GM23338 (cell line): ENCODE data around the gene CES2. TPM values are rescaled to one million over a fixed set of nuclear protein-coding genes. Genes with fewer than 3 reads are reported as not detected.

Experiments used
- ATAC-seq: fragments of 200-7000 bp; cut with Tn5 transposase; 3 replicates; pipeline ENCODE4 v1.9.1; 2020
- DNase-seq: peaks from one replicate; pipeline ENCODE4 v3.0.0-alpha.2; 2015; ENCODE audit warnings: low spot score
- H2AFZ ChIP-seq: fragments of 200-600 bp; sonication (generic); 2 replicates; pipeline ENCODE4 v1.8.0; 2016; ENCODE audit warnings: antibody characterized with exemption, mild to moderate bottlenecking, moderate library complexity
- H3F3A ChIP-seq: fragments of 200-600 bp; sonication (generic); replicated peaks from 2 replicates; pipeline ENCODE4 v1.8.0; 2017; ENCODE audit warnings: antibody characterized with exemption, mixed run types, low read depth
- H3K27ac ChIP-seq: fragments of 200-600 bp; sonication (generic); 2 replicates; pipeline ENCODE4 v1.6.1; 2016; ENCODE audit warnings: low read depth
- H3K27me3 ChIP-seq: fragments of 200-600 bp; sonication (generic); 2 replicates; pipeline ENCODE4 v1.8.0; 2016; ENCODE audit warnings: mild to moderate bottlenecking, mixed run types, moderate library complexity; ENCODE audit not compliant: insufficient read depth
- H3K36me3 ChIP-seq: fragments of 200-600 bp; sonication (generic); 2 replicates; pipeline ENCODE4 v1.8.0; 2016; ENCODE audit warnings: mild to moderate bottlenecking; ENCODE audit not compliant: insufficient read depth
- H3K4me1 ChIP-seq: fragments of 200-600 bp; sonication (generic); 2 replicates; pipeline ENCODE4 v1.8.0; 2016; ENCODE audit warnings: mild to moderate bottlenecking, moderate library complexity; ENCODE audit not compliant: insufficient read depth
- H3K4me2 ChIP-seq: fragments of 200-600 bp; sonication (generic); 2 replicates; pipeline ENCODE4 v1.7.1; 2017; ENCODE audit warnings: mixed run types
- H3K4me3 ChIP-seq: fragments of 200-600 bp; sonication (generic); 2 replicates; pipeline ENCODE4 v1.6.1; 2016; ENCODE audit warnings: mixed run types
- H3K79me2 ChIP-seq: fragments of 200-600 bp; sonication (generic); replicated peaks from 2 replicates; pipeline ENCODE4 v1.8.0; 2017; ENCODE audit warnings: mild to moderate bottlenecking; ENCODE audit not compliant: insufficient read depth
- H3K9me2 ChIP-seq: fragments of 200-600 bp; sonication (generic); 2 replicates; pipeline ENCODE4 v1.8.0; 2017; ENCODE audit not compliant: insufficient read depth
- H4K20me1 ChIP-seq: fragments of 200-600 bp; sonication (generic); replicated peaks from 2 replicates; pipeline ENCODE4 v1.8.0; 2017; ENCODE audit warnings: mild to moderate bottlenecking; ENCODE audit not compliant: insufficient read depth
- H3K27ac Mint-ChIP-seq: 2 replicates; pipeline ENCODE4 v1.8.0; 2020; ENCODE audit warnings: inconsistent platforms, mild to moderate bottlenecking, moderate library complexity, mixed read lengths
- H3K27me3 Mint-ChIP-seq: 3 replicates; pipeline ENCODE4 v1.8.0; 2022; ENCODE audit warnings: low read depth, mild to moderate bottlenecking, moderate library complexity, mixed read lengths, inconsistent platforms; ENCODE audit not compliant: insufficient read depth, poor library complexity
- H3K36me3 Mint-ChIP-seq: 3 replicates; pipeline ENCODE4 v1.8.0; 2021; ENCODE audit warnings: low read depth, mild to moderate bottlenecking, inconsistent platforms, moderate library complexity, mixed read lengths
- H3K4me1 Mint-ChIP-seq: 3 replicates; pipeline ENCODE4 v1.8.0; 2020; ENCODE audit warnings: mild to moderate bottlenecking, inconsistent platforms, mixed read lengths
- H3K4me3 Mint-ChIP-seq: 3 replicates; pipeline ENCODE4 v1.8.0; 2021; ENCODE audit warnings: moderate library complexity, mild to moderate bottlenecking, inconsistent platforms, mixed read lengths
- H3K9me3 Mint-ChIP-seq: 3 replicates; pipeline ENCODE4 v1.8.0; 2020; ENCODE audit warnings: moderate library complexity, mild to moderate bottlenecking, inconsistent platforms, mixed read lengths
- CREB1 ChIP-seq: fragments of 250-450 bp; sonication (Bioruptor Pico); IDR thresholded peaks from 2 replicates; pipeline ENCODE4 v1.5.0; 2020; ENCODE audit warnings: low read depth, mild to moderate bottlenecking, moderate library complexity
- EZH2phosphoT487 ChIP-seq: fragments of 200-600 bp; sonication (generic); IDR thresholded peaks from one replicate; pipeline ENCODE4 v1.8.1; 2018; ENCODE audit warnings: antibody characterized with exemption; ENCODE audit not compliant: unreplicated experiment
- JUNB ChIP-seq: IDR thresholded peaks from one replicate; pipeline ENCODE4 v1.6.1; 2016; ENCODE audit warnings: antibody characterized with exemption; ENCODE audit not compliant: unreplicated experiment
- NANOG ChIP-seq: IDR thresholded peaks from 2 replicates; pipeline ENCODE4 v1.6.1; 2016; ENCODE audit warnings: antibody characterized with exemption, borderline replicate concordance
- STAT1 ChIP-seq: IDR thresholded peaks from one replicate; pipeline ENCODE4 v1.6.1; 2016; ENCODE audit warnings: antibody characterized with exemption; ENCODE audit not compliant: unreplicated experiment
- ZNF114 ChIP-seq: fragments of 250-450 bp; sonication (Bioruptor Pico); IDR thresholded peaks from 2 replicates; pipeline ENCODE4 v1.5.0; 2020; ENCODE audit warnings: mild to moderate bottlenecking, moderate library complexity
- ZNF331 ChIP-seq: fragments of 250-450 bp; sonication (Bioruptor Pico); IDR thresholded peaks from 2 replicates; pipeline ENCODE4 v1.5.0; 2020; ENCODE audit warnings: low read depth, mild to moderate bottlenecking, moderate library complexity
- polyA plus RNA-seq: library from polyadenylated mRNA; unstranded; fragments of >200 nt; fragmentation: Nextera tagmentation; extraction: Ambion mirVana; gene quantifications from 2 replicates; pipeline ENCODE4 v1.2.1, GENCODE V29; 2016
- total RNA-seq: library from RNA; depleted of rRNA; stranded (reverse); fragments of >200 nt; shearing (Covaris generic); gene quantifications from 2 replicates; pipeline ENCODE4 v1.2.3, GENCODE V29; 2014
- TF ChIP-seq, protein P1 (sequence below): IDR thresholded peaks from 2 replicates; pipeline ENCODE4 v1.6.1; 2016; ENCODE audit warnings: antibody characterized with exemption
- TF ChIP-seq, protein P2 (sequence below), 2 experiments: fragments of 200-600 bp in 1 of 2; sonication (generic) in 1 of 2; conservative IDR thresholded peaks; 2 replicates each; pipeline versions ENCODE4 v1.5.1 to v1.6.1; 2016 to 2017; ENCODE audit warnings: antibody characterized with exemption in 2 of 2, low read depth in 2 of 2, mild to moderate bottlenecking in 2 of 2, moderate library complexity in 1 of 2
- TF ChIP-seq, protein P3 (sequence below): IDR thresholded peaks from one replicate; pipeline ENCODE4 v1.6.1; 2018; ENCODE audit warnings: antibody characterized with exemption; ENCODE audit not compliant: unreplicated experiment
- TF ChIP-seq, protein P4 (sequence below): fragments of 250-450 bp; sonication (Bioruptor Pico); IDR thresholded peaks from 2 replicates; pipeline ENCODE4 v1.5.0; 2020; ENCODE audit warnings: mild to moderate bottlenecking, moderate library complexity

The CES2 gene
- total and polyA plus RNA-seq, 2 experiments from 2014 or later = 5.0 to 9.3 TPM

DNA sequence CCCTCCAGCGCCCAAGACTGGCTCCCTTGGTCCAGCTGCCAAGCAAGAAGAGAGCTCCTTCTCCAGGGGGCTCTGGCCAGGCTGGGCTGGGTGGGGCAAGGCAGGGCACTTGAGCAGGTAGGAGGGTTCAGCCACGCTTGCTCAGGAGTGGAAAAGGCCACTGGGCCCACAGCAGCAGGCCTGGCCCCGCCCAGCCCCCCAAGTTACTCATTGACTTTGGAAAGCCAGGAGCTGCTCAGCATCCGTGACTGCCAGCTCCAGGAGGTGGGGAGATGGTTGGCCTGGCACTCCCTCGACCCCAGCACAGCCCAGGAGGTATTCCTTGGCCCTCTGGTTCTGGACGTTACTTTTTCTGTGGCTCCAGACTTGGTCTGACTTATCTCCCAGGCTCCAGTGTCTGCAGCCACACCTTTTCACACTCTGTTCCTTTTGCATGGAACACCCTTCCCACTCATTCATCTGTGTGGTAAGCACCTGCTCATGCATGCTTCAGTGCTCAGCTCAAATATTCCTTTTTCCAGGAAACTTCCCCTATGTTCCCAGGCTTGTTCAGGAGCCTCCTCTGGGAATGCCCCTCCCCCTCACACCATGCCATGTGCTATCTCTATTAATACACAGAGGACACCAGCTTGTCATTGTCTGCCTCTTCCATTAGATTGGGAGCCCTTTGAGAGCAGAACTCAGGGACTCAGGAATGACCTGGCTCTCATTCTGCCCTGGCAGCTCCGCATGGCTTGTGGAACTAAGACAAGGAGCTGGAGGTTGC, 16.3 kb upstream of the CES2 start, which contains the start of gene CDH16:
TSS of gene CDH16 (minus strand) at position 83 of the 766 bp plus-strand sequence. CDS start 820 bp downstream, outside the sequence.
- Histone ChIP-seq H3F3A (no peaks in the 10 kb centered on the region), H2AFZ (no peak within 1 kb of the TSS), H3K79me2 (no peaks in the 10 kb centered on the region), H3K27ac (no peak within 1 kb of the TSS), H3K9me2 (no peaks in the 10 kb centered on the region), H4K20me1 (no peaks in the 10 kb centered on the region), H3K4me2 (no peak within 1 kb of the TSS), H3K4me3 (no peak within 1 kb of the TSS), H3K36me3 (no peaks in the 10 kb centered on the region), H3K4me1 (no peaks in the 10 kb centered on the region), H3K27me3 (peaks cover 12% of the 10 kb centered on the region)
- H3K4me3 Mint-ChIP-seq = no peak within 1 kb of the TSS
- no peaks in the 10 kb centered on the region; the same call in 2 of the 3 replicates for H3K4me1 Mint-ChIP-seq
- H3K9me3 Mint-ChIP-seq = no peaks in the 10 kb centered on the region
- no peak within 1 kb of the TSS for H3K27ac Mint-ChIP-seq
- H3K36me3 Mint-ChIP-seq = no peaks in the 10 kb centered on the region
- TF ChIP-seq ZNF331 (CRISPR knock-in tag) (no peak), NANOG (no peak), ZNF114 (CRISPR knock-in tag) (no peak), EZH2phosphoT487 (no peak), STAT1 (no peak), JUNB (no peak), CREB1 (no peak)
- TF ChIP-seq, protein P1, sequence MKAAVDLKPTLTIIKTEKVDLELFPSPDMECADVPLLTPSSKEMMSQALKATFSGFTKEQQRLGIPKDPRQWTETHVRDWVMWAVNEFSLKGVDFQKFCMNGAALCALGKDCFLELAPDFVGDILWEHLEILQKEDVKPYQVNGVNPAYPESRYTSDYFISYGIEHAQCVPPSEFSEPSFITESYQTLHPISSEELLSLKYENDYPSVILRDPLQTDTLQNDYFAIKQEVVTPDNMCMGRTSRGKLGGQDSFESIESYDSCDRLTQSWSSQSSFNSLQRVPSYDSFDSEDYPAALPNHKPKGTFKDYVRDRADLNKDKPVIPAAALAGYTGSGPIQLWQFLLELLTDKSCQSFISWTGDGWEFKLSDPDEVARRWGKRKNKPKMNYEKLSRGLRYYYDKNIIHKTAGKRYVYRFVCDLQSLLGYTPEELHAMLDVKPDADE = no peak
- TF ChIP-seq, protein P2, sequence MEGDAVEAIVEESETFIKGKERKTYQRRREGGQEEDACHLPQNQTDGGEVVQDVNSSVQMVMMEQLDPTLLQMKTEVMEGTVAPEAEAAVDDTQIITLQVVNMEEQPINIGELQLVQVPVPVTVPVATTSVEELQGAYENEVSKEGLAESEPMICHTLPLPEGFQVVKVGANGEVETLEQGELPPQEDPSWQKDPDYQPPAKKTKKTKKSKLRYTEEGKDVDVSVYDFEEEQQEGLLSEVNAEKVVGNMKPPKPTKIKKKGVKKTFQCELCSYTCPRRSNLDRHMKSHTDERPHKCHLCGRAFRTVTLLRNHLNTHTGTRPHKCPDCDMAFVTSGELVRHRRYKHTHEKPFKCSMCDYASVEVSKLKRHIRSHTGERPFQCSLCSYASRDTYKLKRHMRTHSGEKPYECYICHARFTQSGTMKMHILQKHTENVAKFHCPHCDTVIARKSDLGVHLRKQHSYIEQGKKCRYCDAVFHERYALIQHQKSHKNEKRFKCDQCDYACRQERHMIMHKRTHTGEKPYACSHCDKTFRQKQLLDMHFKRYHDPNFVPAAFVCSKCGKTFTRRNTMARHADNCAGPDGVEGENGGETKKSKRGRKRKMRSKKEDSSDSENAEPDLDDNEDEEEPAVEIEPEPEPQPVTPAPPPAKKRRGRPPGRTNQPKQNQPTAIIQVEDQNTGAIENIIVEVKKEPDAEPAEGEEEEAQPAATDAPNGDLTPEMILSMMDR (conservative IDR thresholded peaks at IDR 0.05; ENCODE audit: low read depth in 2 of 2) = no peak
- TF ChIP-seq, protein P3, sequence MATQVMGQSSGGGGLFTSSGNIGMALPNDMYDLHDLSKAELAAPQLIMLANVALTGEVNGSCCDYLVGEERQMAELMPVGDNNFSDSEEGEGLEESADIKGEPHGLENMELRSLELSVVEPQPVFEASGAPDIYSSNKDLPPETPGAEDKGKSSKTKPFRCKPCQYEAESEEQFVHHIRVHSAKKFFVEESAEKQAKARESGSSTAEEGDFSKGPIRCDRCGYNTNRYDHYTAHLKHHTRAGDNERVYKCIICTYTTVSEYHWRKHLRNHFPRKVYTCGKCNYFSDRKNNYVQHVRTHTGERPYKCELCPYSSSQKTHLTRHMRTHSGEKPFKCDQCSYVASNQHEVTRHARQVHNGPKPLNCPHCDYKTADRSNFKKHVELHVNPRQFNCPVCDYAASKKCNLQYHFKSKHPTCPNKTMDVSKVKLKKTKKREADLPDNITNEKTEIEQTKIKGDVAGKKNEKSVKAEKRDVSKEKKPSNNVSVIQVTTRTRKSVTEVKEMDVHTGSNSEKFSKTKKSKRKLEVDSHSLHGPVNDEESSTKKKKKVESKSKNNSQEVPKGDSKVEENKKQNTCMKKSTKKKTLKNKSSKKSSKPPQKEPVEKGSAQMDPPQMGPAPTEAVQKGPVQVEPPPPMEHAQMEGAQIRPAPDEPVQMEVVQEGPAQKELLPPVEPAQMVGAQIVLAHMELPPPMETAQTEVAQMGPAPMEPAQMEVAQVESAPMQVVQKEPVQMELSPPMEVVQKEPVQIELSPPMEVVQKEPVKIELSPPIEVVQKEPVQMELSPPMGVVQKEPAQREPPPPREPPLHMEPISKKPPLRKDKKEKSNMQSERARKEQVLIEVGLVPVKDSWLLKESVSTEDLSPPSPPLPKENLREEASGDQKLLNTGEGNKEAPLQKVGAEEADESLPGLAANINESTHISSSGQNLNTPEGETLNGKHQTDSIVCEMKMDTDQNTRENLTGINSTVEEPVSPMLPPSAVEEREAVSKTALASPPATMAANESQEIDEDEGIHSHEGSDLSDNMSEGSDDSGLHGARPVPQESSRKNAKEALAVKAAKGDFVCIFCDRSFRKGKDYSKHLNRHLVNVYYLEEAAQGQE = no peak
- TF ChIP-seq, protein P4, sequence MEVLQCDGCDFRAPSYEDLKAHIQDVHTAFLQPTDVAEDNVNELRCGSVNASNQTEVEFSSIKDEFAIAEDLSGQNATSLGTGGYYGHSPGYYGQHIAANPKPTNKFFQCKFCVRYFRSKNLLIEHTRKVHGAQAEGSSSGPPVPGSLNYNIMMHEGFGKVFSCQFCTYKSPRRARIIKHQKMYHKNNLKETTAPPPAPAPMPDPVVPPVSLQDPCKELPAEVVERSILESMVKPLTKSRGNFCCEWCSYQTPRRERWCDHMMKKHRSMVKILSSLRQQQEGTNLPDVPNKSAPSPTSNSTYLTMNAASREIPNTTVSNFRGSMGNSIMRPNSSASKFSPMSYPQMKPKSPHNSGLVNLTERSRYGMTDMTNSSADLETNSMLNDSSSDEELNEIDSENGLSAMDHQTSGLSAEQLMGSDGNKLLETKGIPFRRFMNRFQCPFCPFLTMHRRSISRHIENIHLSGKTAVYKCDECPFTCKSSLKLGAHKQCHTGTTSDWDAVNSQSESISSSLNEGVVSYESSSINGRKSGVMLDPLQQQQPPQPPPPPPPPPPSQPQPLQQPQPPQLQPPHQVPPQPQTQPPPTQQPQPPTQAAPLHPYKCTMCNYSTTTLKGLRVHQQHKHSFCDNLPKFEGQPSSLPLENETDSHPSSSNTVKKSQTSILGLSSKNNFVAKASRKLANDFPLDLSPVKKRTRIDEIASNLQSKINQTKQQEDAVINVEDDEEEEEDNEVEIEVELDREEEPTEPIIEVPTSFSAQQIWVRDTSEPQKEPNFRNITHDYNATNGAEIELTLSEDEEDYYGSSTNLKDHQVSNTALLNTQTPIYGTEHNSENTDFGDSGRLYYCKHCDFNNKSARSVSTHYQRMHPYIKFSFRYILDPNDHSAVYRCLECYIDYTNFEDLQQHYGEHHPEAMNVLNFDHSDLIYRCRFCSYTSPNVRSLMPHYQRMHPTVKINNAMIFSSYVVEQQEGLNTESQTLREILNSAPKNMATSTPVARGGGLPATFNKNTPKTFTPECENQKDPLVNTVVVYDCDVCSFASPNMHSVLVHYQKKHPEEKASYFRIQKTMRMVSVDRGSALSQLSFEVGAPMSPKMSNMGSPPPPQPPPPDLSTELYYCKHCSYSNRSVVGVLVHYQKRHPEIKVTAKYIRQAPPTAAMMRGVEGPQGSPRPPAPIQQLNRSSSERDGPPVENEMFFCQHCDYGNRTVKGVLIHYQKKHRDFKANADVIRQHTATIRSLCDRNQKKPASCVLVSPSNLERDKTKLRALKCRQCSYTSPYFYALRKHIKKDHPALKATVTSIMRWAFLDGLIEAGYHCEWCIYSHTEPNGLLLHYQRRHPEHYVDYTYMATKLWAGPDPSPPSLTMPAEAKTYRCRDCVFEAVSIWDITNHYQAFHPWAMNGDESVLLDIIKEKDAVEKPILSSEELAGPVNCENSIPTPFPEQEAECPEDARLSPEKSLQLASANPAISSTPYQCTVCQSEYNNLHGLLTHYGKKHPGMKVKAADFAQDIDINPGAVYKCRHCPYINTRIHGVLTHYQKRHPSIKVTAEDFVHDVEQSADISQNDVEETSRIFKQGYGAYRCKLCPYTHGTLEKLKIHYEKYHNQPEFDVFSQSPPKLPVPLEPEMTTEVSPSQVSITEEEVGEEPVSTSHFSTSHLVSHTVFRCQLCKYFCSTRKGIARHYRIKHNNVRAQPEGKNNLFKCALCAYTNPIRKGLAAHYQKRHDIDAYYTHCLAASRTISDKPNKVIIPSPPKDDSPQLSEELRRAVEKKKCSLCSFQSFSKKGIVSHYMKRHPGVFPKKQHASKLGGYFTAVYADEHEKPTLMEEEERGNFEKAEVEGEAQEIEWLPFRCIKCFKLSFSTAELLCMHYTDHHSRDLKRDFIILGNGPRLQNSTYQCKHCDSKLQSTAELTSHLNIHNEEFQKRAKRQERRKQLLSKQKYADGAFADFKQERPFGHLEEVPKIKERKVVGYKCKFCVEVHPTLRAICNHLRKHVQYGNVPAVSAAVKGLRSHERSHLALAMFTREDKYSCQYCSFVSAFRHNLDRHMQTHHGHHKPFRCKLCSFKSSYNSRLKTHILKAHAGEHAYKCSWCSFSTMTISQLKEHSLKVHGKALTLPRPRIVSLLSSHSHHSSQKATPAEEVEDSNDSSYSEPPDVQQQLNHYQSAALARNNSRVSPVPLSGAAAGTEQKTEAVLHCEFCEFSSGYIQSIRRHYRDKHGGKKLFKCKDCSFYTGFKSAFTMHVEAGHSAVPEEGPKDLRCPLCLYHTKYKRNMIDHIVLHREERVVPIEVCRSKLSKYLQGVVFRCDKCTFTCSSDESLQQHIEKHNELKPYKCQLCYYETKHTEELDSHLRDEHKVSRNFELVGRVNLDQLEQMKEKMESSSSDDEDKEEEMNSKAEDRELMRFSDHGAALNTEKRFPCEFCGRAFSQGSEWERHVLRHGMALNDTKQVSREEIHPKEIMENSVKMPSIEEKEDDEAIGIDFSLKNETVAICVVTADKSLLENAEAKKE (CRISPR knock-in tag) = no peak
- ATAC-seq (no peak), DNase-seq (no peak)
- peaks cover 15% of the 10 kb centered on the region for H3K27me3 Mint-ChIP-seq
